AG09319 (cell line): Measurements from ENCODE around the gene FOLR2.

ENCODE experiments used
- DNase-seq: peaks from one replicate; pipeline ENCODE4 v3.0.0-alpha.2; 2010; ENCODE audit warnings: low read depth; ENCODE audit errors: extremely low read depth
- CTCF ChIP-seq: IDR thresholded peaks from 2 replicates; pipeline ENCODE4 v1.5.1; 2011; ENCODE audit warnings: low read depth, mild to moderate bottlenecking, inconsistent platforms, low read length, moderate library complexity

The FOLR2 gene

GRCh38 chr11:72228844-72229231, 12.2 kb downstream of the FOLR2 start:
- no peak for DNase-seq
- no peak for TF ChIP-seq CTCF

GRCh38 chr11:72229336-72229924, 12.8 kb downstream of the FOLR2 start:
- TF ChIP-seq CTCF = no peak
- no peak for DNase-seq

DNA sequence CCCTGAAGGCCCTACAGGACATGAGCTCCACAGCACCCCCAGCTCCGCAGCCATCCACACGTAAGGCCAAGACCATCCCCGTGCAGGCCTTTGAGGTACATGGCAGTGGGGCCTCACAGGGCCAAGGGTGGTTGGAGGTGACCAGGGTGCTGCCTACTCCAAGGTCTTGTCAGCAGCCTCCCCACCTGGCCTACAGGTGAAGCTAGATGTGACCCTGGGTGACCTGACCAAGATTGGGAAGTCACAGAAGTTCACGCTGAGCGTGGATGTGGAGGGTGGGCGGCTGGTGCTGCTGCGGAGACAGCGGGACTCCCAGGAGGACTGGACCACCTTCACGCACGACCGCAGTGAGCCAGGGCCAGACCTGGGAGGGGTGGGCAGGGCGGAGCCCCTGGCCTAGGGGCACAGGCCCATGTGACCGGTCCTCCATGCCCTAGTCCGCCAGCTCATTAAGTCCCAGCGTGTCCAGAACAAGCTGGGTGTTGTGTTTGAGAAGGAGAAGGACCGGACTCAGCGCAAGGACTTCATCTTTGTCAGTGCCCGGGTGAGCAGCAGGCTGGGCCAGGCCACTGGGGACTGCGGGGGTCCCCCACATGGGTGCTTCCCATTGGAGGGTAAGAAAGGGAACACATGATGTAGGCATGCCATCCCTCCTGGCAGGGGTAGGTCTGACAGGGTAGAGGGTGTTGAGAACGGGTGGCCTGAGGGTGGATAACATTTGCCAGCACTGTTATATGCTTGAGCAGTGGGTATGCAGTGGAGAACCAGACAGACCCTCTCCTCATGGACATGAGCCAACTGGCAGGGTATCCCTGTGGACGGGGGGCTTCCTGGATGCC, 13.6 kb downstream of the FOLR2 start:
- no peak for DNase-seq
- TF ChIP-seq CTCF = no peak

- no peak for TF ChIP-seq CTCF
- no peak for DNase-seq
These were observed 14.3 kb downstream of the FOLR2 start for GRCh38 chr11:72230764-72231365.

- TF ChIP-seq CTCF = no peak
- no peak for DNase-seq
These were observed 15.0 kb downstream of the FOLR2 start for GRCh38 chr11:72231396-72232259.

DNA sequence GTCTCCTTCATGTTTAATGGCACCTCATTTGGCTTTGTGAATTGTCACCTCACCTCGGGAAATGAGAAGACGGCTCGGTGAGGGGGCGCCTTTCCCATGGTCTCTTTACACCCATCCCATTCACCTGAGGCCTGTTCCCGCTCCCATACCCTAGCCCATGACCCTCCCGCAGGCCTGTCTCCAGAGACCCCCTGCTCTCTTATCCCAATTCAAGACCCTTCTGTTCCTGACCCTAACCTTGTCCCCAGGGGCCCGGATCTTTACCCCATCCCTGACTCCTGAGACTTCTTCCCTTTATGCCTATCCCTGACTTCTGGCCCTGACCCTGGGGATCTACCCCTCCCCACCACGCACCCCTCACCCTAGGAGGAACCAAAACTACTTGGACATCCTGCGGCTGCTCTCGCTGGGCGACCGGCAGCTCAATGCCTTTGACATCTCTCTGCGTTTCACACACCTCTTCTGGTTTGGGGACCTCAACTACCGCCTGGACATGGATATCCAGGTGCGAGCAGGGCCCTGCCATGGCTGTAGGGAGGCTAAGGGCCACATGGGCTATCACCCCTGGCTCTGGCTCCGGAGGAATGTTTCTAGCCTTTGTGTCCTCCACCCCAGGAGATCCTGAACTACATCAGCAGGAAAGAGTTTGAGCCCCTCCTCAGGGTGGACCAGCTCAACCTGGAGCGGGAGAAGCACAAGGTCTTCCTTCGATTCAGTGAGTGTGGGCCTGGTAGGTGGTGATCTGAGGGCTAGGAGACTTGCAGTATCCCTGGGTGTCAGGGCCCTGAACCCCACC, 15.9 kb downstream of the FOLR2 start:
- DNase-seq = no peak
- no peak for TF ChIP-seq CTCF
